Measurements from ENCODE around the gene LIN28A.

The LIN28A gene

GRCh38 chr1:26434161-26434752 is 23.6 kb downstream of the LIN28A start:
- DNase-seq (ENCODE audit: low spot score) = no peak

- DNase-seq (ENCODE audit: low spot score) = no peak
These were observed 27.4 kb downstream of the LIN28A start for GRCh38 chr1:26438041-26438440.

- no peak for DNase-seq (ENCODE audit: low spot score)
These were observed 29.6 kb downstream of the LIN28A start for GRCh38 chr1:26440259-26440658.

- no peak for DNase-seq (ENCODE audit: low spot score)
These were observed 39.3 kb downstream of the LIN28A start for GRCh38 chr1:26449868-26450267.

- DNase-seq (ENCODE audit: low spot score) = no peak
These were observed 40.3 kb downstream of the LIN28A start for GRCh38 chr1:26450908-26451307.

GRCh38 chr1:26452459-26453183 is 42.0 kb downstream of the LIN28A start:
- DNase-seq (ENCODE audit: low spot score) = no peak

- DNase-seq (ENCODE audit: low spot score) = no peak
These were observed 48.5 kb downstream of the LIN28A start for GRCh38 chr1:26459148-26459547.

GRCh38 chr1:26459573-26460031 is 49.0 kb downstream of the LIN28A start:
- DNase-seq (ENCODE audit: low spot score) = no peak

GRCh38 chr1:26468911-26469310 is 58.3 kb downstream of the LIN28A start:
- peak; percentile 65 for DNase-seq (ENCODE audit: low spot score)

- DNase-seq (ENCODE audit: low spot score) = peak; percentile 68
These were observed 58.9 kb downstream of the LIN28A start for GRCh38 chr1:26469558-26469957.

- peak; percentile 16 for DNase-seq (ENCODE audit: low spot score)
These were observed 60.4 kb downstream of the LIN28A start for GRCh38 chr1:26470878-26471497.

- DNase-seq (ENCODE audit: low spot score) = peak; percentile 45
These were observed 61.1 kb downstream of the LIN28A start for GRCh38 chr1:26471498-26472319.

GRCh38 chr1:26472320-26472900 is 61.8 kb downstream of the LIN28A start, which contains the start of gene HMGN2:
Gene HMGN2, plus strand, starts transcription at chr1:26472440. Its CDS starts 173 bp downstream, at chr1:26472613.
- peak; percentile 93 for DNase-seq (ENCODE audit: low spot score)

- peak; percentile 98 for DNase-seq (ENCODE audit: low spot score)
These were observed 62.6 kb downstream of the LIN28A start for GRCh38 chr1:26472901-26473845.

GRCh38 chr1:26474818-26475217 is 64.2 kb downstream of the LIN28A start:
- DNase-seq (ENCODE audit: low spot score) = no peak

GRCh38 chr1:26475989-26476388 is 65.4 kb downstream of the LIN28A start:
- DNase-seq (ENCODE audit: low spot score) = no peak

- no peak for DNase-seq (ENCODE audit: low spot score)
These were observed 66.3 kb downstream of the LIN28A start for GRCh38 chr1:26476958-26477357.

GRCh38 chr1:26477446-26478152 is 67.0 kb downstream of the LIN28A start:
- no peak for DNase-seq (ENCODE audit: low spot score)

GRCh38 chr1:26478159-26478558 is 67.5 kb downstream of the LIN28A start:
- no peak for DNase-seq (ENCODE audit: low spot score)

- DNase-seq (ENCODE audit: low spot score) = no peak
These were observed 68.4 kb downstream of the LIN28A start for GRCh38 chr1:26478988-26479387.
